HepG2 (cell line): ENCODE data around the gene C20orf141. TPM values are rescaled to one million over a fixed set of nuclear protein-coding genes. Genes with fewer than 3 reads are reported as not detected.

ENCODE experiments used
- ADNP ChIP-seq: sonication (generic); formaldehyde crosslinking; IDR thresholded peaks from 2 replicates; pipeline ENCODE4 v1.4.0; 2020; ENCODE audit warnings: missing genetic modification reagents
- ARHGAP35 ChIP-seq: sonication (generic); formaldehyde crosslinking; IDR thresholded peaks from 2 replicates; pipeline ENCODE4 v1.9.0; 2022; ENCODE audit warnings: mild to moderate bottlenecking, inconsistent platforms, moderate library complexity, missing genetic modification reagents, borderline replicate concordance
- ATF7-NPFF ChIP-seq: sonication (generic); formaldehyde crosslinking; IDR thresholded peaks from 2 replicates; pipeline ENCODE4 v1.8.1; 2023; ENCODE audit warnings: mild to moderate bottlenecking, low read depth, missing genetic modification reagents, moderate library complexity
- KLF12 ChIP-seq: sonication (generic); formaldehyde crosslinking; IDR thresholded peaks from 2 replicates; pipeline ENCODE4 v1.4.0; 2020; ENCODE audit warnings: missing genetic modification reagents, borderline replicate concordance
- MATR3 ChIP-seq: sonication (generic); formaldehyde crosslinking; IDR thresholded peaks from 2 replicates; pipeline ENCODE4 v1.4.0; 2020; ENCODE audit warnings: missing genetic modification reagents
- MLLT10 ChIP-seq: sonication (generic); formaldehyde crosslinking; IDR thresholded peaks from 2 replicates; pipeline ENCODE4 v1.4.0; 2020; ENCODE audit warnings: missing genetic modification reagents
- PTBP1 ChIP-seq: fragments of 200-400 bp; formaldehyde crosslinking; IDR thresholded peaks from 2 replicates; pipeline ENCODE4 v1.6.1; 2018; ENCODE audit warnings: low read length, low read depth; ENCODE audit not compliant: poor library complexity, severe bottlenecking
- RELA ChIP-seq: sonication (generic); formaldehyde crosslinking; IDR thresholded peaks from 2 replicates; pipeline ENCODE4 v1.4.0; 2020; ENCODE audit warnings: missing genetic modification reagents
- REXO4 ChIP-seq: sonication (generic); formaldehyde crosslinking; IDR thresholded peaks from 2 replicates; pipeline ENCODE4 v1.8.0; 2022; ENCODE audit warnings: missing genetic modification reagents, mild to moderate bottlenecking, borderline replicate concordance
- SALL2 ChIP-seq: sonication (generic); formaldehyde crosslinking; IDR thresholded peaks from 2 replicates; pipeline ENCODE4 v1.8.1; 2023; ENCODE audit warnings: mild to moderate bottlenecking, missing genetic modification reagents, inconsistent platforms
- SATB2 ChIP-seq: sonication (generic); formaldehyde crosslinking; IDR thresholded peaks from 2 replicates; pipeline ENCODE4 v1.5.0; 2020; ENCODE audit warnings: missing genetic modification reagents
- SMAD9 ChIP-seq: sonication (generic); formaldehyde crosslinking; IDR thresholded peaks from 2 replicates; pipeline ENCODE4 v1.5.1; 2020; ENCODE audit warnings: mild to moderate bottlenecking, missing genetic modification reagents
- TAF15 ChIP-seq: fragments of 200-400 bp; formaldehyde crosslinking; IDR thresholded peaks from one replicate; pipeline ENCODE4 v1.6.1; 2018; ENCODE audit warnings: mild to moderate bottlenecking, low read depth, low read length; ENCODE audit not compliant: poor library complexity, severe bottlenecking
- ZBTB42 ChIP-seq: sonication (generic); formaldehyde crosslinking; IDR thresholded peaks from 2 replicates; pipeline ENCODE4 v1.5.0; 2020; ENCODE audit warnings: mild to moderate bottlenecking, missing genetic modification reagents
- ZNF207 ChIP-seq: fragments of 450-650 bp; IDR thresholded peaks from 2 replicates; pipeline ENCODE4 v1.6.1; 2016; ENCODE audit warnings: antibody characterized with exemption, borderline replicate concordance
- ZSCAN12 ChIP-seq: sonication (generic); formaldehyde crosslinking; IDR thresholded peaks from 2 replicates; pipeline ENCODE4 v1.9.0; 2021; ENCODE audit warnings: mild to moderate bottlenecking, missing genetic modification reagents
- polyA plus RNA-seq, 8 experiments: library from polyadenylated mRNA; depleted of rRNA in 3 of 8; stranded (reverse) in 7 of 8; unstranded in 1 of 8; fragments of >200 nt; fragmentation: Illumina TruSeq in 4 of 8; extraction: Trizol in 4 of 8; gene quantifications; 2 replicates each; pipeline versions ENCODE4 v1.2.1 to v1.2.3, GENCODE V29; 2011 to 2016; ENCODE audit warnings: low read depth in 4 of 8, missing spikeins in 1 of 8, mixed read lengths in 1 of 8; ENCODE audit not compliant: insufficient read depth in 1 of 8
- total RNA-seq, 5 experiments: library from RNA; depleted of rRNA; stranded (reverse); fragments of >200 nt; fragmentation: Illumina TruSeq; extraction: Trizol; gene quantifications; 2 replicates each; pipeline ENCODE4 v1.2.3, GENCODE V29; 2016; ENCODE audit warnings: low read depth in 1 of 5
- TF ChIP-seq, protein P1 (sequence below): sonication (generic); formaldehyde crosslinking; IDR thresholded peaks from 2 replicates; pipeline ENCODE4 v1.5.0; 2020; ENCODE audit warnings: missing genetic modification reagents, mild to moderate bottlenecking, borderline replicate concordance
- TF ChIP-seq, protein P2 (sequence below): sonication (generic); formaldehyde crosslinking; IDR thresholded peaks from 2 replicates; pipeline ENCODE4 v1.4.0; 2020; ENCODE audit warnings: mild to moderate bottlenecking, missing genetic modification reagents
- TF ChIP-seq, protein P3 (sequence below): fragments of 450-650 bp; IDR thresholded peaks from 2 replicates; pipeline ENCODE4 v1.6.1; 2017
- TF ChIP-seq, protein P4 (sequence below): IDR thresholded peaks from 2 replicates; pipeline ENCODE4 v1.4.0; 2020; ENCODE audit warnings: mild to moderate bottlenecking, missing genetic modification reagents

The C20orf141 gene
- total and polyA plus RNA-seq, 2 of the 13 experiments (the other 11 are each of a cell fraction or from before 2014, with no cell fraction given): not detected

DNA sequence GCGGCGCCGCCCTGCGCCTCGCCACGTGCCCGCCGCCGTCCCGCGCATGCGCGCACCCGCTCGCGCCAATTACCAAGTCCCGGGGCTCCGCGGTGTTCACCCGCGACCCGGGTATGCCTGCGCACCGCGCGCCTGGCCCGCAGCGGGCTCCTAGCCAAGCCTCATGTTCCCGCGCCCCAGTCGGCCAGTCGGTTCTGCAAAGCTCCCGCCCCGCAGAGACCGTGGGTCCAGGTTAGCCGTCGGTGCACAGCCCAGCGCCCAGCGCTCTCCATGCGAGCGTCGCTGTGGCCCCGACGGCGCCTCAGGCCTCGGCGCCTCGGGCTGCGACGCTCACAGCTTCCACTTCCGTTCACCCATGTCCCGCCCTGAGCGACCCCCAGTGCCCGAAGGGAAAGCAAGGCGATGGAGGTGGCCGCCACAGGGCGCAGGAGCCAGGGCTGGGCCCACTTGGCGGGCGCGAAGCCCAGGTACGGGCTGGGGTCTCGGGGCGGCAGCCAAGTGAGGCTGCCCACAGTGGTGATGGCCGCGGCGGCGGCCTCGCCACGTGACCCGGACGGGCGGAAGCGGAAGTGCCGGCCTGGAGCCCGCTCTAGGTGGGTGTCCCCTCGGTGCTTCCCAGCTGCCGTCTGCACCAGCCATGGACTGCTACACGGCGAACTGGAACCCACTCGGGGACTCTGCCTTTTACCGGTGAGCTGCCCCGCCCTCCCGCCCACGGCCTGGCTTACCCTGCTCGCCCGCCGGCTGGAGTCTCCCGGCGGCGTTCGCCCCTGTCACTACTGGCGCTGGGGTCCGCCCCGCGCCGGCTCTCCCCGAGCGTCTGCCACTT, 25.6 kb downstream of the C20orf141 start, which contains the start of the genes PCED1A and VPS16 (continued):
- peak; percentile 96; the same call in 1 of the 2 replicates for TF ChIP-seq ZSCAN12 (CRISPR knock-in tag)
- TF ChIP-seq, protein P1, sequence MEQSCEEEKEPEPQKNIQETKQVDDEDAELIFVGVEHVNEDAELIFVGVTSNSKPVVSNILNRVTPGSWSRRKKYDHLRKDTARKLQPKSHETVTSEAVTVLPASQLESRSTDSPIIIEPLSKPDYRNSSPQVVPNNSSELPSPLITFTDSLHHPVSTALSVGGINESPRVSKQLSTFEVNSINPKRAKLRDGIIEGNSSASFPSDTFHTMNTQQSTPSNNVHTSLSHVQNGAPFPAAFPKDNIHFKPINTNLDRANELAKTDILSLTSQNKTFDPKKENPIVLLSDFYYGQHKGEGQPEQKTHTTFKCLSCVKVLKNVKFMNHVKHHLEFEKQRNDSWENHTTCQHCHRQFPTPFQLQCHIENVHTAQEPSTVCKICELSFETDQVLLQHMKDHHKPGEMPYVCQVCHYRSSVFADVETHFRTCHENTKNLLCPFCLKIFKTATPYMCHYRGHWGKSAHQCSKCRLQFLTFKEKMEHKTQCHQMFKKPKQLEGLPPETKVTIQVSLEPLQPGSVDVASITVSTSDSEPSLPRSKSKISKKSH (CRISPR knock-in tag): peak; percentile 72; the same call in 1 of the 2 replicates
- TF ChIP-seq, protein P2, sequence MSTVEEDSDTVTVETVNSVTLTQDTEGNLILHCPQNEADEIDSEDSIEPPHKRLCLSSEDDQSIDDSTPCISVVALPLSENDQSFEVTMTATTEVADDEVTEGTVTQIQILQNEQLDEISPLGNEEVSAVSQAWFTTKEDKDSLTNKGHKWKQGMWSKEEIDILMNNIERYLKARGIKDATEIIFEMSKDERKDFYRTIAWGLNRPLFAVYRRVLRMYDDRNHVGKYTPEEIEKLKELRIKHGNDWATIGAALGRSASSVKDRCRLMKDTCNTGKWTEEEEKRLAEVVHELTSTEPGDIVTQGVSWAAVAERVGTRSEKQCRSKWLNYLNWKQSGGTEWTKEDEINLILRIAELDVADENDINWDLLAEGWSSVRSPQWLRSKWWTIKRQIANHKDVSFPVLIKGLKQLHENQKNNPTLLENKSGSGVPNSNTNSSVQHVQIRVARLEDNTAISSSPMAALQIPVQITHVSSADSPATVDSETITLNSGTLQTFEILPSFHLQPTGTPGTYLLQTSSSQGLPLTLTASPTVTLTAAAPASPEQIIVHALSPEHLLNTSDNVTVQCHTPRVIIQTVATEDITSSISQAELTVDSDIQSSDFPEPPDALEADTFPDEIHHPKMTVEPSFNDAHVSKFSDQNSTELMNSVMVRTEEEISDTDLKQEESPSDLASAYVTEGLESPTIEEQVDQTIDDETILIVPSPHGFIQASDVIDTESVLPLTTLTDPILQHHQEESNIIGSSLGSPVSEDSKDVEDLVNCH (CRISPR knock-in tag): peak; percentile 77; the same call in 1 of the 2 replicates
- TF ChIP-seq MLLT10: 0 out of 2 replicates have a peak, but pooled peaks have one; percentile 4
- TF ChIP-seq ZNF207: no peak
- TF ChIP-seq KLF12: peak; percentile 96
- TF ChIP-seq, protein P3, sequence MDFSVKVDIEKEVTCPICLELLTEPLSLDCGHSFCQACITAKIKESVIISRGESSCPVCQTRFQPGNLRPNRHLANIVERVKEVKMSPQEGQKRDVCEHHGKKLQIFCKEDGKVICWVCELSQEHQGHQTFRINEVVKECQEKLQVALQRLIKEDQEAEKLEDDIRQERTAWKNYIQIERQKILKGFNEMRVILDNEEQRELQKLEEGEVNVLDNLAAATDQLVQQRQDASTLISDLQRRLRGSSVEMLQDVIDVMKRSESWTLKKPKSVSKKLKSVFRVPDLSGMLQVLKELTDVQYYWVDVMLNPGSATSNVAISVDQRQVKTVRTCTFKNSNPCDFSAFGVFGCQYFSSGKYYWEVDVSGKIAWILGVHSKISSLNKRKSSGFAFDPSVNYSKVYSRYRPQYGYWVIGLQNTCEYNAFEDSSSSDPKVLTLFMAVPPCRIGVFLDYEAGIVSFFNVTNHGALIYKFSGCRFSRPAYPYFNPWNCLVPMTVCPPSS: no peak
- peak; percentile 97 for TF ChIP-seq SMAD9 (CRISPR knock-in tag)
- 0 out of 2 replicates have a peak, but pooled peaks have one; percentile 22 for TF ChIP-seq REXO4
- TF ChIP-seq ARHGAP35 (CRISPR knock-in tag): peak; percentile 99
- peak; percentile 95; the same call in 1 of the 2 replicates for TF ChIP-seq SALL2 (CRISPR knock-in tag)
- TF ChIP-seq ATF7-NPFF: peak; percentile 99
- peak; percentile 93 for TF ChIP-seq SATB2 (CRISPR knock-in tag)
- no peak for TF ChIP-seq ADNP (CRISPR knock-in tag)
- no peak for TF ChIP-seq MATR3
- TF ChIP-seq, protein P4, sequence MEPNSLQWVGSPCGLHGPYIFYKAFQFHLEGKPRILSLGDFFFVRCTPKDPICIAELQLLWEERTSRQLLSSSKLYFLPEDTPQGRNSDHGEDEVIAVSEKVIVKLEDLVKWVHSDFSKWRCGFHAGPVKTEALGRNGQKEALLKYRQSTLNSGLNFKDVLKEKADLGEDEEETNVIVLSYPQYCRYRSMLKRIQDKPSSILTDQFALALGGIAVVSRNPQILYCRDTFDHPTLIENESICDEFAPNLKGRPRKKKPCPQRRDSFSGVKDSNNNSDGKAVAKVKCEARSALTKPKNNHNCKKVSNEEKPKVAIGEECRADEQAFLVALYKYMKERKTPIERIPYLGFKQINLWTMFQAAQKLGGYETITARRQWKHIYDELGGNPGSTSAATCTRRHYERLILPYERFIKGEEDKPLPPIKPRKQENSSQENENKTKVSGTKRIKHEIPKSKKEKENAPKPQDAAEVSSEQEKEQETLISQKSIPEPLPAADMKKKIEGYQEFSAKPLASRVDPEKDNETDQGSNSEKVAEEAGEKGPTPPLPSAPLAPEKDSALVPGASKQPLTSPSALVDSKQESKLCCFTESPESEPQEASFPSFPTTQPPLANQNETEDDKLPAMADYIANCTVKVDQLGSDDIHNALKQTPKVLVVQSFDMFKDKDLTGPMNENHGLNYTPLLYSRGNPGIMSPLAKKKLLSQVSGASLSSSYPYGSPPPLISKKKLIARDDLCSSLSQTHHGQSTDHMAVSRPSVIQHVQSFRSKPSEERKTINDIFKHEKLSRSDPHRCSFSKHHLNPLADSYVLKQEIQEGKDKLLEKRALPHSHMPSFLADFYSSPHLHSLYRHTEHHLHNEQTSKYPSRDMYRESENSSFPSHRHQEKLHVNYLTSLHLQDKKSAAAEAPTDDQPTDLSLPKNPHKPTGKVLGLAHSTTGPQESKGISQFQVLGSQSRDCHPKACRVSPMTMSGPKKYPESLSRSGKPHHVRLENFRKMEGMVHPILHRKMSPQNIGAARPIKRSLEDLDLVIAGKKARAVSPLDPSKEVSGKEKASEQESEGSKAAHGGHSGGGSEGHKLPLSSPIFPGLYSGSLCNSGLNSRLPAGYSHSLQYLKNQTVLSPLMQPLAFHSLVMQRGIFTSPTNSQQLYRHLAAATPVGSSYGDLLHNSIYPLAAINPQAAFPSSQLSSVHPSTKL (CRISPR knock-in tag): peak; percentile 78
- 0 out of 2 replicates have a peak, but pooled peaks have one; percentile 28 for TF ChIP-seq RELA
- no peak for TF ChIP-seq PTBP1
- TF ChIP-seq ZBTB42 (CRISPR knock-in tag): peak; percentile 95
- peak; percentile 94 for TF ChIP-seq TAF15
